GM18499 (cell line): ENCODE results near the gene LCN1.
"Not testable (repeated sequence)": the region's sequence is repeated elsewhere in the genome, so short reads cannot be mapped to it uniquely, and the experiment has no call there.

Source experiments
- ATAC-seq: cut with Tn5 transposase; IDR thresholded peaks from one replicate; pipeline ENCODE4 v1.9.1; 2021; ENCODE audit warnings: moderate number of reproducible peaks; ENCODE audit not compliant: insufficient read depth, unreplicated experiment

Gene LCN1

DNA sequence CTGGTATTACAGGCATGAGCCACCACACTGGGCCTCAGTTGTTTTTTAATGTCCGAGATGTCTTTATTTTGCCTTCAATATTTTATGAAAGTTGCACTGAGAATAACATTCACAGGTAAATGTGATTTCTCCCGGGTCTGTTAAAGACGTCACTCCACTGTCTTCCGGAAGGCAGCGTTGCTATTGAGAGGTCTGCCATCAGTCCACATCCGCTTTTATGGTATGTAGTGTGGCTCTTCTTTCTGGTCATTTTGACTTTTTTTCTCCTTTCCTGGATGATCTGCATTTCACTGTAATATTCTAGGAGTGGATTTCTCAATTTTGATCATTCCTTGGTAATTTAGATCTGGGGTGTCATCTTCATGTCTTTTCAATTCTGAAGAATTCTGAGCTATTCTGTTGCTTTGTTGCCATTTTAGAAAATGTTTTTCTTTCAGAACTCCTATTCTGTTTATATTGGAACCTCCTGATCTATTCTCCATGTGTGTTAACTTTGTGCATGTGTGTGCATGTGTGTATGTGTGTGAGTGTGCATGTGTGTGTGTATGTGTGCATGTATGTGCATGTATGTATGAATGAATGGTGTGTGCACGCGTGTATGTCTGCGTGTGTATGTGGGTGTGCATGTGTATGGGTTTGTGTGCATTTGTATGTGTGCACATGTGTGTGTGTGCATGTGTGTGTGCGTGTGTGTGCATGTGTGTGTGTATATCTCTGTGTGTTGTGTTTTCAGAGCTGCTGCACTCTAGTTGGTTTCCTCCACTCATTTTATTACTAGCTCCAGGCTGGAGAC is 1.9 kb upstream of the LCN1 start:
- no peak for ATAC-seq

DNA sequence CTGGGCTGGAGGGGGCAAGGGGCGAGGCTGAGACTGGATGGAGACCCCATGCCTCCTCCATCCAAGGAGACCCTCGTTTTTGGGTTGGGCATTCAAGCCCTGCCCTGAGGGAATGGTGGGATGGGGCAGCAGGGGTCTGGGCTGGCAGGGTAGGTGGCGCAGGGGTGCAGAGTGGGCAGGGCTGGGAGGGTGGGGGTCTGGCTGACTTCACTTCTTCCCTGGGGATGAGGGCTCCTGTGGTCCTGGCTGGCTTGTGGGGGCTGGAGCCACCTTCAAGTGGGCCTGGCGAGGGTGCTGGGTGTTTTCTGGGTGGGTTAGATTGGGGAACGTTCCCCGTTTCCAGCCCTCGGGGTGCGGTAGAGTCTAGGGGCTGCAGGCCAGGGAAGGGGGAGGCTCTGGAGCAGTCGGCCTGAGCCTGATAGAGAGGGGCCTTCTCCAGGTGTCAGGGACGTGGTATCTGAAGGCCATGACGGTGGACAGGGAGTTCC is 412 bp downstream of the LCN1 start:
- no peak for ATAC-seq

- ATAC-seq, result no peak
These were observed 1.1 kb downstream of the LCN1 start for GRCh38 chr9:135522137-135522877.

DNA sequence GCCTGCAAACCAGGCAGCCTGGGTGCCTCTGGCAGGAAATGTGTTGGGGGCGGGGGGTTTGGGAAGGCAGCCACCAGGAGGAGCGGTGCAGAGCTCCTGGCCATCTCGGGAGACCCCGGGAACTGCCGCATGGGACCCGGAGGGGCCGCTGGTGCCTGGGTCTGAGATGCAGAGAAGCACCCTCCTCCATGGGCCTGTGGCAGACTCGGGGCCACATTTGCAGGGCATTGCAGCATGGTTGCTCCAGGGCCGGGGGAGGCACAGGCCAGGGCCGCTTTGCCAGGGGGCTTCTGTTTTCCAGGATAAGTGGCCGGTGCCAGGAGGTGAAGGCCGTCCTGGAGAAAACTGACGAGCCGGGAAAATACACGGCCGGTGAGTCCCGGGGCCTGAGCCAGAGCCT is 1.7 kb downstream of the LCN1 start:
- ATAC-seq, result no peak

GRCh38 chr9:135523521-135524129 is 2.4 kb downstream of the LCN1 start:
- no peak for ATAC-seq

GRCh38 chr9:135524130-135524861 is 3.1 kb downstream of the LCN1 start:
- ATAC-seq, result no peak

- no peak for ATAC-seq
These were observed 4.2 kb downstream of the LCN1 start for GRCh38 chr9:135525241-135526088.

DNA sequence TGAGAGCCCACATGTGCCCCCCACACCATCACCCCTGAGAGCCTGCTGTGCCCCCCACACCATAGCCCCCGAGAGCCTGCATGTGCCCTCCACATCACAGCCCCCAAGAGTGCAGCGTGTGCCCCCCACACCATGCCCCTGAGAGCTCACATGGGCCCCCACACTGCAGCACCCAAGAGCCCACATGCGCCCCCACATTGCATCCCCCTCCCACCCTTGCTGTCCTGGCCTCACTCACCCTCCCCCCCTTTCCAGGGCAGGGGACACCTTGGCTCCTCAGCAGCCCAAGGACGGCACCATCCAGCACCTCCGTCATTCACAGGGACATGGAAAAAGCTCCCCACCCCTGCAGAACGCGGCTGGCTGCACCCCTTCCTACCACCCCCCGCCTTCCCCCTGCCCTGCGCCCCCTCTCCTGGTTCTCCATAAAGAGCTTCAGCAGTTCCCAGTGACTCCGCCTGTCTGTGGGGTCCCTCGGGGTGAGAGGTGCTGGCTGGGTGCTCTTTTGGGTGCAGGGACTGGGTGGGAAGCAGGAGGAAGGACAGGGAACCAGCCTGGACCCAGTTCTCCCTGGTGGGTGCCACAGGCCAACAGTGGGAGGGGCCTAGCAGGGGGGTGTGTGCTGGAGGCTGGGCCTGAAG is 5.0 kb downstream of the LCN1 start:
- ATAC-seq, result no peak

GRCh38 chr9:135526730-135527571 is 5.7 kb downstream of the LCN1 start:
- no peak for ATAC-seq

- not testable (repeated sequence) for ATAC-seq
These were observed 7.7 kb downstream of the LCN1 start for GRCh38 chr9:135528842-135529435.

DNA sequence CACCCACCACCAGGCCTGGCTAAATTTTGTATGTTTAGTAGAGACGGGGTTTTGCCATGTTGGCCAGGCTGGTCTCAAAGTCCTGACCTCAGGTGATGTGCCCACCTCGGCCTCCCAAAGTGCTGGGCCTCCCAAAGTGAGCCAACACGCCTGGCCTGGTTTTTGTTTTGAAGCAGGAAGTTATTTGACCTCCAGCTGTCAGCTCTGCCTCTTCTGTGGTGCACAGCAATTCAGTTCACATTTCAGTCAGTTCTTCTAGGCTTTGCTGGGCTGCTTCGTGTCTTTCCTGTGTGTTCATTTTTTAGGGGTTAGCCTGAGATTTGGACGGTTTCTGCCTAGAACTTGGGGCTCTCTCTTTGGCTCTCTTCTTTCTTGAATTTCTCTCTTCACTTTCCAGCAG is 8.9 kb downstream of the LCN1 start:
- no peak for ATAC-seq

DNA sequence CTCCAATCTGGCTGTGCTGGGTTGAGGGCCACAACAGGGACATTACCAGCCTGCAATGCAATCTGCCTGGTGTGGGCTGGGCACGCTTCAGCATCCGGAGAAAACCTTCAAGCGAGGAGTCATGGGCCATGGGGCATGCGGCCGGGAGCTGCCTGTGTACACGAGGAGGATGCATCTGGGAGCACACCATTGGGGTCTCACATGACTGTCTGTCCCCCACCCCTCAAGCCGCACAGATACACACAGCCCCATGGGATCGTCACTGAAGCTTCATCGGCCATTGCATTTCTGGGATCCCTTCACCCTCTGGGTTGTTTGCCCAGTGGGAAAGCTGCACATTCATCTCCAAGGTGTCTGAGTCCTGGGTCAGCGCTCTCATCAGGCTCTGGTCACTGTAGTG is 9.9 kb downstream of the LCN1 start:
- ATAC-seq, result no peak

- no peak for ATAC-seq
These were observed 11.9 kb downstream of the LCN1 start for GRCh38 chr9:135533113-135533512.

GRCh38 chr9:135533674-135534073 is 12.4 kb downstream of the LCN1 start:
- no peak for ATAC-seq

GRCh38 chr9:135534192-135534711 is 13.0 kb downstream of the LCN1 start:
- not testable (repeated sequence) for ATAC-seq

DNA sequence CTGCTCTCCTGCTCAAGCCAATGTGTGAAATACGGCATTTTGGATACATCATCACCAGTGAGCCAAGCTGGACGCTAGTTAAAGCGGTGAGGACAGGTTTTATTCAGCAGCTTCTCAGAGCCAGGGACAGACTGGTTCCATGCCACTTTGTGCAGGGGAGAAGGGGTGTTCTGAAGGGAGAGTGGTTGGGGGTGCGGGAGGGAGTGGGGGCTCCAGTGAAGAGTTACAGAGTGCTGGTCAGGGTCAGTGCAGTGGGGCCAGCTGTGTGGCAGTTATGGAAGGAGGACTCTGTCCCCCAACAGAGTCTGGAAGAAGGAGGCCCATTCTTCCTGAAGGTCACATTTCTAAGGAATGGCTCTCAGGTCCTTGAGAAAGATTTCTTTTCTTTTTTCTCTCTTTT is 13.6 kb downstream of the LCN1 start:
- not testable (repeated sequence) for ATAC-seq

GRCh38 chr9:135535631-135536030 is 14.4 kb downstream of the LCN1 start:
- not testable (repeated sequence) for ATAC-seq

DNA sequence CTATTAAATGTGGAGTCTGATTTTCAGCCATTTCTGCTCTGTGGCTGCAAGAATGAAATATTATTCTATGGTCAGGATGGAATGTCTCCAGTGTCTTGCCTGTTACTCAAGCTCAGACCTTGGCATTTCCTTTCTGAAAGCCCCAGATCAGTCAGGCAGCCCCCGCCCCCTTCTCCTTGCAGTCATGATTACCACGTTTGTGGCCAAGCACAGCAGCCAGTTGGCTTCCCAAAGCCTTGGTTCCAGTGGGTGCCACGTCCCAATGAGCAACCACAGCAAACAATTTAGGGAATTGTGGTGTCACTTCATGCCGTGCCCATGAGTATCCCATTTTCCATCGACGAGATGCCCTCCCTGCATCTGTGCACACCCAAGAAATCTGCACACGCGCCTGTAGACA is 15.0 kb downstream of the LCN1 start:
- no peak for ATAC-seq
